ENCODE measurements around the gene UBE4A. TPM values are rescaled to one million over a fixed set of nuclear protein-coding genes. Genes with fewer than 3 reads are reported as not detected.

UBE4A gene
- total RNA-seq, 2 donors from 2014 or later: 50.2 to 57.9 TPM

DNA sequence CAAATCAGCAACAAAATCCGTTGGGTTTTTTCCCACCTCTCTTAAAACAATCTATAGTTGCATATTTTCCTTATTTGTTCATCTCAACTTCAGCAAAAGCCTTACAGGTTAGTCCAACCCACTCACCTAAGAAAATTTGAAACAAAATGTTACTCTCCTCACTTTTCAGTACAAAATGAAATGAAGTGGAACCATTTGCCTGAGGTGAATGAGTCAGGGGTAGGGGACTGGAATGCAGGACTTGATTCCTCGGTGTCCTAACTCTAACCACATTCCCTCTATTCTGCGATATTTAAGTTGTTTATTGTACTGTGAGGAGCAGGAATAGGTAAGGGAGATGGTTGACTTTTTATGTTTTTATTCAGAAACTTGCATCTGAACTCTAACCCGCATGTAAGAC, 58.4 kb downstream of the UBE4A start:
- TF ChIP-seq CTCF (IDR thresholded peaks at IDR 0.05) (no peak), POLR2AphosphoS5 (IDR thresholded peaks at IDR 0.05) (no peak), POLR2A (IDR thresholded peaks at IDR 0.05) (no peak)
- no peak for DNase-seq (ENCODE audit: low spot score)
- Histone ChIP-seq H3K4me3 (no peak overlapping the region), H3K9me3 (no peaks in the 10 kb centered on the region), H3K27ac (no peak overlapping the region), H3K4me1 (replicated peaks) (no peaks in the 10 kb centered on the region), H3K36me3 (no peaks in the 10 kb centered on the region), H3K27me3 (replicated peaks; ENCODE audit: insufficient read depth) (no peaks in the 10 kb centered on the region)
- WGBS: 67% methylated on average over 4 of the region's 4 CpGs
- intact Hi-C loops (cut with DNase I): no loop called here

GRCh38 chr11:118418766-118419165, 59.4 kb downstream of the UBE4A start:
- TF ChIP-seq POLR2AphosphoS5 (IDR thresholded peaks at IDR 0.05): no peak
- TF ChIP-seq POLR2A (IDR thresholded peaks at IDR 0.05): no peak
- TF ChIP-seq CTCF (IDR thresholded peaks at IDR 0.05): no peak
- H3K4me3 ChIP-seq: no peak overlapping the region
- WGBS: 90% methylated on average over 5 of the region's 5 CpGs
- no peaks in the 10 kb centered on the region for H3K36me3 ChIP-seq
- H3K4me1 ChIP-seq (replicated peaks): no peaks in the 10 kb centered on the region
- no peak for DNase-seq (ENCODE audit: low spot score)
- no peaks in the 10 kb centered on the region for H3K9me3 ChIP-seq
- no peak overlapping the region for H3K27ac ChIP-seq
- intact Hi-C loops (cut with DNase I): no loop called here
- H3K27me3 ChIP-seq (replicated peaks; ENCODE audit: insufficient read depth): no peaks in the 10 kb centered on the region

DNA sequence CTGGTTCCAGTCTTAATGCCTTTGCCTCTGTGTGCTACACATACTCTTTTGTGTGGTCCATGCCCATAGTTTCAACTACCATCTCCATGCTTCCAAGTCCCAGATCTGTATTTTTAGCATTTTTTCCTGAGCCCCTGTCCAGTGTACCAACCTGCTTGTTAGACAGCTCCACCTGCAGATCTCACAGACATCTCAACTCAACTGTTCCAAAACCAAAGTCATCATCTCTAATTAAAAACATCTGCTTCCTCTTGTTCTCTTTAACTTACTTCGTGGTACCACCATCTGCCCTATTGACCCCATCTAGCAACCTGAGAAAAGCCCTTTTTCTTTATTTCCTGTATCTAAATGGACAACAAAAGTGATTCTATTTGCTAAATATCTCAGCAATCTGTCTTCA, 68.3 kb downstream of the UBE4A start:
- TF ChIP-seq POLR2A (IDR thresholded peaks at IDR 0.05) (no peak), POLR2AphosphoS5 (IDR thresholded peaks at IDR 0.05) (no peak), CTCF (IDR thresholded peaks at IDR 0.05) (no peak)
- H3K4me3 ChIP-seq: no peak overlapping the region
- DNase-seq (ENCODE audit: low spot score): no peak
- WGBS: 13% methylated on average over 1 of the region's 1 CpG
- no peak overlapping the region for H3K27ac ChIP-seq
- intact Hi-C loops (cut with DNase I): no loop called here
- no peaks in the 10 kb centered on the region for H3K36me3 ChIP-seq
- no peaks in the 10 kb centered on the region for H3K4me1 ChIP-seq (replicated peaks)
- H3K9me3 ChIP-seq: no peaks in the 10 kb centered on the region
- no peaks in the 10 kb centered on the region for H3K27me3 ChIP-seq (replicated peaks; ENCODE audit: insufficient read depth)

GRCh38 chr11:118430956-118431355, 71.6 kb downstream of the UBE4A start:
- intact Hi-C loops (cut with DNase I): no loop called here
- TF ChIP-seq CTCF (IDR thresholded peaks at IDR 0.05): no peak
- TF ChIP-seq POLR2A (IDR thresholded peaks at IDR 0.05): no peak
- TF ChIP-seq POLR2AphosphoS5 (IDR thresholded peaks at IDR 0.05): no peak
- Histone ChIP-seq H3K9me3 (no peaks in the 10 kb centered on the region), H3K27me3 (replicated peaks; ENCODE audit: insufficient read depth) (no peaks in the 10 kb centered on the region), H3K4me1 (replicated peaks) (no peaks in the 10 kb centered on the region), H3K36me3 (no peaks in the 10 kb centered on the region), H3K4me3 (no peak overlapping the region), H3K27ac (no peak overlapping the region)
- DNase-seq (ENCODE audit: low spot score): no peak
- 79% methylated on average over 2 of the region's 2 CpGs for WGBS

DNA sequence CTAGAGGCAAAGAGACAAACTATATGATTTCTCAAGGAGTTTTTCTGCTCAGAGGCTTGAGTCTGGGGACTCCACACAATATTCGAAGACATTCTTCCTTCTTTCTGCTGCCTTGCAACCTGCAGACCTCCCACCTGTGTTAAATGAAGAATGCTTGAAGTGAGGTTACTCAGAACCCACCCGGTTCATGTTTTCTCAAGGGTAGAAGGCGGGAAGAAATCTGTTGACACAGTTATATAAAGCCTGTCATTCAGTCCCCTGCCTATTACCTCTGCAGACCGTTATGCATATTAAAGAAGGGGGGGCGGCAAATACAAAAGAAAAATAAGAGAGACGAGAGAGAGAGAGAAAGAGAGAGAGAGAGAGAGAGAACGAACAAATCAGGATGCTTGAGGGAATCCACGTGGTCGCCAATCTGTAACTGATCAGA, 74.7 kb downstream of the UBE4A start:
- H3K4me3 ChIP-seq: peak overlapping the region; percentile 97
- WGBS: 2% methylated on average over 9 of the region's 9 CpGs
- intact Hi-C loops (cut with DNase I): no loop called here
- H3K27me3 ChIP-seq (replicated peaks; ENCODE audit: insufficient read depth): no peaks in the 10 kb centered on the region
- TF ChIP-seq POLR2AphosphoS5 (IDR thresholded peaks at IDR 0.05) (no peak), POLR2A (IDR thresholded peaks at IDR 0.05) (no peak), CTCF (IDR thresholded peaks at IDR 0.05) (no peak)
- H3K27ac ChIP-seq: no peak overlapping the region
- DNase-seq (ENCODE audit: low spot score): no peak
- H3K4me1 ChIP-seq (replicated peaks): no peaks in the 10 kb centered on the region
- H3K36me3 ChIP-seq: no peaks in the 10 kb centered on the region
- no peaks in the 10 kb centered on the region for H3K9me3 ChIP-seq
